Naive thymus-derived CD4-positive, alpha-beta T cell (primary cell): ENCODE measurements around the gene C3. TPM values are rescaled to one million over a fixed set of nuclear protein-coding genes. Genes with fewer than 3 reads are reported as not detected.

Source experiments
- ATAC-seq: fragments of 150-1000 bp; cut with Tn5 transposase; 2 replicates; pipeline ENCODE4 v1.10.0; 2021; ENCODE audit warnings: mild to moderate bottlenecking, moderate library complexity
- CTCF ChIA-PET: fragments of 350-600 bp; sonication (Branson Sonifier 250); formaldehyde crosslinking; loops from one replicate; lab custom pipeline; 2021; ENCODE audit warnings: antibody characterized with exemption; lab: Charles Lee
- POLR2A ChIA-PET: fragments of 350-600 bp; sonication (Branson Sonifier 250); formaldehyde crosslinking; loops from one replicate; lab custom pipeline; 2021; ENCODE audit warnings: antibody characterized with exemption, inconsistent platforms; lab: Charles Lee
- DNase-seq, 9 donors: peaks; one replicate each; pipeline versions ENCODE4 v3.0.0 to v3.0.0-alpha.2; 2020 to 2022; ENCODE audit warnings: mixed read lengths in 1 of 9
- H3K27ac ChIP-seq: one replicate; pipeline ENCODE4 v1.7.0; 2013; ENCODE audit warnings: mild to moderate bottlenecking, low read depth, low read length, moderate library complexity
- H3K27me3 ChIP-seq, 2 donors: one replicate each; pipeline ENCODE4 v1.7.0; 2013; ENCODE audit warnings: low read length in 2 of 2, mild to moderate bottlenecking in 2 of 2, moderate library complexity in 2 of 2; ENCODE audit not compliant: control insufficient read depth in 2 of 2, insufficient read depth in 2 of 2
- H3K36me3 ChIP-seq, 3 experiments: 1 replicate in 2 of 3; 2 replicates in 1 of 3; pipeline ENCODE4 v1.7.0; 2013; ENCODE audit warnings: low read length in 3 of 3, mild to moderate bottlenecking in 3 of 3, moderate library complexity in 1 of 3; ENCODE audit not compliant: insufficient read depth in 3 of 3, control insufficient read depth in 2 of 3
- H3K4me1 ChIP-seq, 2 donors: one replicate each; pipeline ENCODE4 v1.7.0; 2013; ENCODE audit warnings: low read length in 2 of 2, mild to moderate bottlenecking in 2 of 2, moderate library complexity in 1 of 2; ENCODE audit not compliant: control insufficient read depth in 2 of 2, insufficient read depth in 2 of 2
- H3K4me3 ChIP-seq: 2 replicates; pipeline ENCODE4 v1.7.0; 2013; ENCODE audit warnings: mild to moderate bottlenecking, low read length
- H3K9me3 ChIP-seq, 3 experiments: 1 replicate in 2 of 3; 2 replicates in 1 of 3; pipeline ENCODE4 v1.7.0; 2013; ENCODE audit warnings: low read length in 3 of 3; ENCODE audit not compliant: control insufficient read depth in 2 of 3
- H3K27ac Mint-ChIP-seq, 9 donors: one replicate each; pipeline ENCODE4 v1.8.0; 2020 to 2022; ENCODE audit warnings: mixed read lengths in 9 of 9, mild to moderate bottlenecking in 8 of 9, moderate library complexity in 5 of 9, inconsistent platforms in 2 of 9
- H3K27me3 Mint-ChIP-seq, 5 donors: one replicate each; pipeline ENCODE4 v1.8.0; 2021 to 2022; ENCODE audit warnings: mixed read lengths in 5 of 5, mild to moderate bottlenecking in 1 of 5
- H3K36me3 Mint-ChIP-seq, 5 donors: one replicate each; pipeline ENCODE4 v1.8.0; 2020 to 2022; ENCODE audit warnings: mixed read lengths in 5 of 5, mild to moderate bottlenecking in 3 of 5, inconsistent platforms in 1 of 5
- H3K4me1 Mint-ChIP-seq, 7 donors: one replicate each; pipeline ENCODE4 v1.8.0; 2020 to 2022; ENCODE audit warnings: mixed read lengths in 7 of 7, mild to moderate bottlenecking in 3 of 7, inconsistent platforms in 1 of 7
- H3K4me3 Mint-ChIP-seq, 10 donors: one replicate each; pipeline ENCODE4 v1.8.0; 2020 to 2022; ENCODE audit warnings: mild to moderate bottlenecking in 10 of 10, mixed read lengths in 10 of 10, moderate library complexity in 6 of 10, inconsistent platforms in 2 of 10
- H3K9me3 Mint-ChIP-seq, 11 donors: one replicate each; pipeline ENCODE4 v1.8.0; 2020 to 2022; ENCODE audit warnings: mixed read lengths in 11 of 11, mild to moderate bottlenecking in 4 of 11, inconsistent platforms in 1 of 11, moderate library complexity in 1 of 11
- intact Hi-C, 2 donors: fragments of 100-400 bp; cut with micrococcal nuclease; formaldehyde crosslinking; loops; one replicate each; pipeline ENCODE4 v1.15.1; 2023
- polyA plus RNA-seq, 2 donors: library from polyadenylated mRNA; unstranded; fragments of 300-500 nt; fragmentation: Illumina TruSeq; gene quantifications; one replicate each; pipeline ENCODE4 v1.2.3, GENCODE V29; 2021
- total RNA-seq, 6 experiments: library from RNA in 5 of 6; stranded (reverse) in 5 of 6; gene quantifications; 1 replicate in 5 of 6; 2 replicates in 1 of 6; pipeline ENCODE4 v1.2.3 and lab custom pipeline; 2021 to 2026

The C3 gene
- total and polyA plus RNA-seq, 7 experiments from 2014 or later = 0.57 to 3.7 (median 1.8) TPM; not detected in 2

DNA sequence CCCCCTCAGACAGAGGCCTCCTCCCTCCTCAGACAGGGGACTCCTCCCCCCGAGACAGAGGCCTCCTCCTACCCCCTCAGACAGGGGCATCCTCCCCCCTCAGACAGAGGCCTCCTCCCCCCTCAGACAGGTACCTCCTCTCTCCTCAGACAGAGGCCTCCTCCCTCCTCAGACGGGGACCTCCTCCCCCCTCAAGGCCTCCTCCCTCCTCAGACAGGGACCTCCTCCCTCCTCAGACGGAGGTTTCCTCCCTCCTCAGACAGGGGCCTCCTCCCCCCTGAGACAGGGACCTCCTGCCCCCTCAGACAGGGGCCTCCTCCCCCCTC, 13.9 kb downstream of the C3 start:
- ATAC-seq (no peak), DNase-seq (no peak)
- H3K4me1 Mint-ChIP-seq = peaks cover 0 to 19% (median 9%) of the 10 kb centered on the region in 7 donors
- POLR2A ChIA-PET = interaction anchor here (0.6 kb wide), 1 partner anchor 142 kb away, joined by 3 read pairs; no protein-coding TSS in a partner anchor
- H3K27ac Mint-ChIP-seq = no peak overlapping the region
- H3K27me3 ChIP-seq = peaks cover 0 to 5% of the 10 kb centered on the region in 2 donors
- H3K4me3 Mint-ChIP-seq = no peak overlapping the region
- no peak overlapping the region for H3K27ac ChIP-seq
- intact Hi-C loops = no loop called here
- no peaks in the 10 kb centered on the region for H3K36me3 ChIP-seq
- peaks cover 0 to 4% (median 0%) of the 10 kb centered on the region in 11 donors for H3K9me3 Mint-ChIP-seq
- H3K4me1 ChIP-seq = no peaks in the 10 kb centered on the region
- no peaks in the 10 kb centered on the region for H3K9me3 ChIP-seq
- no peaks in the 10 kb centered on the region for H3K36me3 Mint-ChIP-seq
- H3K4me3 ChIP-seq = no peak overlapping the region
- peaks cover 20 to 42% (median 35%) of the 10 kb centered on the region in 5 donors for H3K27me3 Mint-ChIP-seq
- CTCF ChIA-PET = no interaction called here

DNA sequence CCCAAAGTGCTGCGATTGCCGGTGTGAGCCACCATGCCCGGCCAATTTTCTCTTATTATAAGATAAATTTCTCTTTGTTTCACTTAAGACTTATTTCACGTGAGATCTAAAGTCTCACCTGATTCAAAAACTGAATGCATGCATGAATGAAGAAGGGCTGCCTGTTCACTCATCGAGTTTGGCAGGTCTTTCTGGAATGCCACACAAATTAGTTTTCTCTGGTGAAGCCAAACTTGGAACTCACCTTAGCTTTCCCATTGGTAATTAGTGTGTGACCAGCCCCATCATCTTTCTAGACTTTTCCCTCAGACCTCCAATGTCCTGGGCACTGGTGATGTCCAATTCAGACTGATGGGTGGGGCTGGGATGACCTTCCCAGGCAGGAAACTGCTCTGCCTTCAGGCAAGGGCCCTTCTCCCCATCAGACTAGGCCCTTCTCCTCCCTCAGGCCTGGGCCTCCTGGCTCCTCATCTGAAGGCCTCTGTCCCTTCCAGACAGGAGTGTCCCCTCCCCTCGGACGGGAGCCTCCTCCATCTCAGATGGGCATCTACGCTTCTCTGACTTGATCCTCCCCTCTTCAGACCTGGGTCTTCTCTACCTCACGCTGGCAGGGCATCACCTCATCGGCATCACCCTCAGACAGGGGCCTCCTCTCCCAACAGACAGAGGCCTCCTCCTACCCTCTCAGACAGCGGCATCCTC, 14.4 kb downstream of the C3 start:
- POLR2A ChIA-PET = interaction anchor here (0.6 kb wide), 1 partner anchor 143 kb away, joined by 3 read pairs; no protein-coding TSS in a partner anchor
- CTCF ChIA-PET = no interaction called here
- H3K4me3 Mint-ChIP-seq = no peak overlapping the region
- ATAC-seq (no peak), DNase-seq (no peak)
- H3K27ac Mint-ChIP-seq = no peak overlapping the region
- no peak overlapping the region for H3K4me3 ChIP-seq
- no peaks in the 10 kb centered on the region for H3K4me1 ChIP-seq
- peaks cover 0 to 19% (median 9%) of the 10 kb centered on the region in 7 donors for H3K4me1 Mint-ChIP-seq
- H3K27me3 Mint-ChIP-seq = peaks cover 20 to 37% (median 30%) of the 10 kb centered on the region in 5 donors
- H3K9me3 Mint-ChIP-seq = peaks cover 0 to 4% (median 0%) of the 10 kb centered on the region in 11 donors
- no peaks in the 10 kb centered on the region for H3K36me3 Mint-ChIP-seq
- no peaks in the 10 kb centered on the region for H3K36me3 ChIP-seq
- no peaks in the 10 kb centered on the region for H3K9me3 ChIP-seq
- peaks cover 0 to 5% of the 10 kb centered on the region in 2 donors for H3K27me3 ChIP-seq
- intact Hi-C loops = no loop called here
- no peak overlapping the region for H3K27ac ChIP-seq

DNA sequence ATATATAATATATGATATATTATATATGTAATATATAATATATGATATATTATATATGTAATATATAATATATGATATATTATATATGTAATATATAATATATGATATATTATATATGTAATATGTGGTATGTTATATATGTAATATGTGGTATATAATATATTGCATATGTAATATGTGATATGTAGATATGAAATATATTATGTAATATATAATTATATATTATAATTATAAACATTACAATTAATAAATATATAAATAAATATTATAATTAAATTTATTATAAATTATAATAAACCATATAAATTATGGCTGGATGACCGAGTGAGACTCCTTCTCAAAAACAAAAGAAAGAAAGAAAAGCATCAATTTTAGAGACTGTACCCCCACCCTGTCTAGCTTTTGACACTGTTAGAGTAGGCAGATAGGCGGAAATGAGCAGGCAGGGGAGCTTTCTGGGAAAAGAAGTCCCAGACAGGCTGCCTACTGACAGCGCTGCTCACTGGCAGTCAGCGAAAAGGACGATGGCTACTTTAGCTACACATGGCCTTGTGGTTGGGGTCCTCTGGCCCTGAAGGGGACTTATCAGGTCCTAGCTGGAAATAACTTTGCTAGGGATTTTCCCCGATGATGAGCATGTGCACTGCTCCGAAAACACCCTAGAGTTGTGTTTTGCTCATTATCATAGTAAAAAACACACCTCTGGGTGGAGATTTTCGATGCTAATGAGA, 19.7 kb downstream of the C3 start:
- no peak overlapping the region for H3K4me3 ChIP-seq
- intact Hi-C loops = no loop called here
- Mint-ChIP-seq H3K4me3 (no peak overlapping the region), H3K9me3 (no peaks in the 10 kb centered on the region), H3K27me3 (no peaks in the 10 kb centered on the region), H3K36me3 (no peaks in the 10 kb centered on the region), H3K27ac (no peak overlapping the region), H3K4me1 (peaks cover 0 to 6% (median 0%) of the 10 kb centered on the region in 7 donors)
- CTCF ChIA-PET = no interaction called here
- H3K27me3 ChIP-seq = no peaks in the 10 kb centered on the region
- no peaks in the 10 kb centered on the region for H3K9me3 ChIP-seq
- DNase-seq (no peak), ATAC-seq (no peak)
- H3K27ac ChIP-seq = no peak overlapping the region
- H3K36me3 ChIP-seq = no peaks in the 10 kb centered on the region
- POLR2A ChIA-PET = no interaction called here
- no peaks in the 10 kb centered on the region for H3K4me1 ChIP-seq

GRCh38 chr19:6699935-6700334, 20.5 kb downstream of the C3 start:
- Mint-ChIP-seq H3K4me1 (peaks cover 0 to 6% (median 0%) of the 10 kb centered on the region in 7 donors), H3K27me3 (no peaks in the 10 kb centered on the region), H3K9me3 (no peaks in the 10 kb centered on the region), H3K4me3 (no peak overlapping the region), H3K27ac (no peak overlapping the region), H3K36me3 (no peaks in the 10 kb centered on the region)
- Histone ChIP-seq H3K27ac (no peak overlapping the region), H3K27me3 (no peaks in the 10 kb centered on the region), H3K4me3 (no peak overlapping the region), H3K9me3 (no peaks in the 10 kb centered on the region), H3K4me1 (no peaks in the 10 kb centered on the region), H3K36me3 (no peaks in the 10 kb centered on the region)
- CTCF ChIA-PET = no interaction called here
- no peak for ATAC-seq
- POLR2A ChIA-PET = no interaction called here
- intact Hi-C loops = no loop called here
- DNase-seq = no peak

GRCh38 chr19:6697291-6697690, 23.2 kb downstream of the C3 start:
- Mint-ChIP-seq H3K9me3 (no peaks in the 10 kb centered on the region), H3K36me3 (no peaks in the 10 kb centered on the region), H3K27me3 (peaks cover 0 to under 1% (median 0%) of the 10 kb centered on the region in 5 donors), H3K27ac (no peak overlapping the region), H3K4me1 (peaks cover 0 to 6% (median 0%) of the 10 kb centered on the region in 7 donors), H3K4me3 (no peak overlapping the region)
- ChIA-PET CTCF (no interaction called here), POLR2A (interaction anchor here (0.6 kb wide), 1 partner anchor 40 kb away, joined by 3 read pairs; the partner anchor contains the start of gene GPR108)
- Histone ChIP-seq H3K4me1 (no peaks in the 10 kb centered on the region), H3K27me3 (no peaks in the 10 kb centered on the region), H3K36me3 (no peaks in the 10 kb centered on the region), H3K27ac (no peak overlapping the region), H3K9me3 (no peaks in the 10 kb centered on the region), H3K4me3 (no peak overlapping the region)
- DNase-seq = no peak
- no peak for ATAC-seq
- intact Hi-C loops = no loop called here

DNA sequence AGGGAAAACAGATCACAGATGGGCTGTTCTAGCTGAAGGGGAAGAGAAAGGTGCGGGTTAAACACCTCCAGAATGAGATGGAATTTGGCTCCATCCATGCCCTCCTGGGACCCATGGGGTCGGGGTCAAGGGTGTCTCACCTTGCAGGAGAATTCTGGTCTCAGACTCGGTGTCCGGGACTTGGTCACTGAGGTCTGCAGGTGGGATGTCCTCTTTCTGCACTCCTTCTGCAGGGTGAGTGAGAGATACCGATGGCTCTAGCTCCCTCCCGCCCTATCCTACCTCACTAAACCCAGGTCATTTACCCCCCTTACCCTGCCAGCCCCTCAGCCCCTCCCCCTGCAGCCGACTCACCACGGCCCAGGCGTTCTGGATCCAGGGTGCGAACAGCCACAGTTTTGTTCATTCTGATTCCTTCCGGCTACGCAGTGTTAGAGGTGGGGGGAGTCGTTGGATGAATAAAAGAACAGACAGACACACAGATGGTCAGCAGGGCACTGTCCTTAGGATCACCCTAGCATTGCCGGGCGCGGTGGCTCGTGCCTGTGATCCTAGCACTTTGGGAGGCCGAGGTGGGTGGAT, 24.1 kb downstream of the C3 start:
- Histone ChIP-seq H3K36me3 (no peaks in the 10 kb centered on the region), H3K4me3 (no peak overlapping the region), H3K4me1 (no peaks in the 10 kb centered on the region), H3K27ac (no peak overlapping the region), H3K27me3 (no peaks in the 10 kb centered on the region), H3K9me3 (no peaks in the 10 kb centered on the region)
- Mint-ChIP-seq H3K4me3 (no peak overlapping the region), H3K27me3 (peaks cover 0 to 3% (median 0%) of the 10 kb centered on the region in 5 donors), H3K27ac (no peak overlapping the region), H3K9me3 (peaks cover 0 to 3% (median 0%) of the 10 kb centered on the region in 11 donors), H3K36me3 (no peaks in the 10 kb centered on the region), H3K4me1 (peaks cover 0 to 6% (median 0%) of the 10 kb centered on the region in 7 donors)
- POLR2A ChIA-PET = no interaction called here
- CTCF ChIA-PET = no interaction called here
- no peak for DNase-seq
- intact Hi-C loops = no loop called here
- no peak for ATAC-seq
